Muscle of leg (tissue), 11 donors: ENCODE data around the gene HEY2. TPM values are rescaled to one million over a fixed set of nuclear protein-coding genes. Genes with fewer than 3 reads are reported as not detected.
"Not testable (repeated sequence)": the region's sequence is repeated elsewhere in the genome, so short reads cannot be mapped to it uniquely, and the experiment has no call there.

Experiments used
- DNase-seq: peaks from one replicate; pipeline ENCODE4 v3.0.0; 2013
- H3K27ac ChIP-seq: one replicate; pipeline ENCODE4 v1.5.1; 2013; ENCODE audit warnings: mild to moderate bottlenecking, low read length, control low read depth
- H3K27me3 ChIP-seq: one replicate; pipeline ENCODE4 v1.6.1; 2013; ENCODE audit warnings: low read length; ENCODE audit not compliant: control insufficient read depth, insufficient read depth
- H3K36me3 ChIP-seq: one replicate; pipeline ENCODE4 v1.6.1; 2013; ENCODE audit warnings: low read length; ENCODE audit not compliant: control insufficient read depth, insufficient read depth
- H3K4me1 ChIP-seq: one replicate; pipeline ENCODE4 v1.6.1; 2013; ENCODE audit warnings: low read length; ENCODE audit not compliant: control insufficient read depth, insufficient read depth
- H3K4me3 ChIP-seq: one replicate; pipeline ENCODE4 v1.5.1; 2013; ENCODE audit warnings: low read length, control low read depth
- H3K9me3 ChIP-seq: replicated peaks from 2 replicates; pipeline ENCODE4 v1.6.1; 2013; ENCODE audit warnings: low read depth, low read length; ENCODE audit not compliant: control insufficient read depth
- WGBS: methylation state at CpG from one replicate; pipeline ENCODE4 v1.1.5; 2013; ENCODE audit warnings: missing lambda C conversion rate; ENCODE audit not compliant: insufficient coverage; 5-methylcytosine and 5-hydroxymethylcytosine counted together
- polyA plus RNA-seq, 8 donors: library from polyadenylated mRNA; unstranded; fragments of 120-200 nt; gene quantifications; one replicate each; pipeline versions ENCODE4 v1.2.1 to v1.2.3, GENCODE V29; 2013; ENCODE audit warnings: inconsistent platforms in 1 of 8, low replicate concordance in 1 of 8; ENCODE audit not compliant: insufficient read length in 8 of 8, insufficient read depth in 1 of 8
- total RNA-seq: library from RNA; stranded (reverse); fragments of 120-200 nt; gene quantifications from one replicate; pipeline ENCODE4 v1.2.4, GENCODE V29; 2013

HEY2 gene
- total and polyA plus RNA-seq, 9 donors, result 6.1 to 18.3 (median 13.3) TPM

- Histone ChIP-seq H3K27me3 (no peaks in the 10 kb centered on the region), H3K4me1 (no peaks in the 10 kb centered on the region), H3K4me3 (no peak overlapping the region), H3K27ac (no peak overlapping the region), H3K9me3 (no peaks in the 10 kb centered on the region), H3K36me3 (no peaks in the 10 kb centered on the region)
- DNase-seq, result no peak
- WGBS, result 57% methylated on average over 2 of the region's 4 CpGs
These were observed 17.2 kb downstream of the HEY2 start for GRCh38 chr6:125766641-125767040.

DNA sequence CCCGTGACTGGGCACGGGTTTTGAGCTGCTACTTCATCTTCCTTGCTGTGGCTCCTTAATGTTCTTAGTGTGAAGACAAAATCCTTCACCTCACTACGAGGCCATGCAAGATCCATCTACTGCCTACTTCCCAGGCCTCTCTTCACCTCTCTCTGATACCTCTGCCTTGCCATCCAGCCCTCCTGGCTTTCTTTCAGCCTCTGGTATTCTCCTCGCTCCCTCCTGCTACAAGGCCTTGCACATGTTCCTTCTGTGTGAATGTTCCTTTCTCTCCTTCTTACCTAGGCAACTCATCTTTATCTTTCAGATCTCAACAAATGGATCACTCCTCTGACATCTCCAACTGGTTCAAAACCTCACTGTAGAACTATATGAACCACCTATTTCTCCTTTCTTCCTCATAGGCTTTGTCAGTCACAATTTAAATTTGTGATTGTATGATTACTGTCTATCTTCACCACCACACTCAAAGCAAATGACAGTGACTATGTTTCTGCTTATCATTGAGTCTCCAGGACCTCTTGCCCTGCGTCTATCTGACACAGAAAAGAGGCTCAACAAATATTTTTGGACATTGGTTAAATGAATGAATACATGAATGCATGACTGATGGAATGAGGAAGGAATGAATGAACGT is 19.8 kb downstream of the HEY2 start:
- DNase-seq, result no peak
- Histone ChIP-seq H3K36me3 (no peaks in the 10 kb centered on the region), H3K4me1 (no peaks in the 10 kb centered on the region), H3K9me3 (no peaks in the 10 kb centered on the region), H3K27me3 (no peaks in the 10 kb centered on the region), H3K27ac (no peak overlapping the region), H3K4me3 (no peak overlapping the region)
- WGBS, result 83% methylated on average over 2 of the region's 6 CpGs

GRCh38 chr6:125773387-125774341 is 24.2 kb downstream of the HEY2 start:
- WGBS, result no CpG with 5 or more reads among the region's 4 CpGs
- DNase-seq, result no peak

DNA sequence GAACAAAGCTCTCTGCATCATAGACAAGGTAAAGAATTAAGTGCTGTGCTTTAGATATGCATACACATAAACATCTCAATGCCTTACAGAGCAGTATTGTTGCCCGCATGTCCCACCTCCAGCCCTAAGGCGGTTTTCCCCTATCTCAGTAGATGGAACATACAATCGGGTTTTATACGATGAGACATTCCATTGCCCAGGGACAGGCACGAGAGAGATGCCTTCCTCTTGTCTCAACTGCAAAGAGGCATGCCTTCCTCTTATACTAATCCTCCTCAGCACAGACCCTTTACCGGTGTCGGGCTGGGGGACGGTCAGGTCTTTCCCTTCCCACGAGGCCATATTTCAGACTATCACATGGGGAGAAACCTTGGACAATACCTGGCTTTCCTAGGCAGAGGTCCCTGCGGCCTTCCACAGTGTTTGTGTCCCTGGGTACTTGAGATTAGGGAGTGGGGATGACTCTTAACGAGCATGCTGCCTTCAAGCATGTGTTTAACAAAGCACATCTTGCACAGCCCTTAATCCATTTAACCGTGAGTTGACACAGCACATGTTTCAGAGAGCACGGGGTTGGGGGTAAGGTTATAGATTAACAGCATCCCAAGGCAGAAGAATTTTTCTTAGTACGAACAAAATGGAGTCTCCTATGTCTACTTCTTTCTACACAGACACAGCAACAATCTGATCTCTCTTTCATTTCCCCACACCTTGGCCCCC is 26.8 kb downstream of the HEY2 start:
- not testable (repeated sequence) for H3K27me3 ChIP-seq, H3K4me1 ChIP-seq
- 57% methylated on average over 2 of the region's 14 CpGs for WGBS

More at GRCh38 chr6:125773387-125774341, 24.2 kb downstream of the HEY2 start:
- no peaks in the 10 kb centered on the region for H3K36me3 ChIP-seq
- no peaks in the 10 kb centered on the region for H3K4me1 ChIP-seq
- H3K27ac ChIP-seq, result no peak overlapping the region
- H3K9me3 ChIP-seq, result no peaks in the 10 kb centered on the region
- H3K4me3 ChIP-seq, result no peak overlapping the region
- no peaks in the 10 kb centered on the region for H3K27me3 ChIP-seq

GRCh38 chr6:125779924-125780539 is 30.6 kb downstream of the HEY2 start:
- H3K9me3 ChIP-seq, result no peaks in the 10 kb centered on the region
- H3K36me3 ChIP-seq, result no peaks in the 10 kb centered on the region
- peak overlapping the region; percentile 51 for H3K4me3 ChIP-seq
- peak; percentile 98 for DNase-seq
- no peaks in the 10 kb centered on the region for H3K27me3 ChIP-seq
- no peaks in the 10 kb centered on the region for H3K4me1 ChIP-seq
- WGBS, result 5% methylated on average over 3 of the region's 17 CpGs
- peak overlapping the region; percentile 97 for H3K27ac ChIP-seq

More for the DNA sequence above, 26.8 kb downstream of the HEY2 start:
- not testable (repeated sequence) for DNase-seq, H3K4me3 ChIP-seq, H3K9me3 ChIP-seq, H3K27ac ChIP-seq, H3K36me3 ChIP-seq

DNA sequence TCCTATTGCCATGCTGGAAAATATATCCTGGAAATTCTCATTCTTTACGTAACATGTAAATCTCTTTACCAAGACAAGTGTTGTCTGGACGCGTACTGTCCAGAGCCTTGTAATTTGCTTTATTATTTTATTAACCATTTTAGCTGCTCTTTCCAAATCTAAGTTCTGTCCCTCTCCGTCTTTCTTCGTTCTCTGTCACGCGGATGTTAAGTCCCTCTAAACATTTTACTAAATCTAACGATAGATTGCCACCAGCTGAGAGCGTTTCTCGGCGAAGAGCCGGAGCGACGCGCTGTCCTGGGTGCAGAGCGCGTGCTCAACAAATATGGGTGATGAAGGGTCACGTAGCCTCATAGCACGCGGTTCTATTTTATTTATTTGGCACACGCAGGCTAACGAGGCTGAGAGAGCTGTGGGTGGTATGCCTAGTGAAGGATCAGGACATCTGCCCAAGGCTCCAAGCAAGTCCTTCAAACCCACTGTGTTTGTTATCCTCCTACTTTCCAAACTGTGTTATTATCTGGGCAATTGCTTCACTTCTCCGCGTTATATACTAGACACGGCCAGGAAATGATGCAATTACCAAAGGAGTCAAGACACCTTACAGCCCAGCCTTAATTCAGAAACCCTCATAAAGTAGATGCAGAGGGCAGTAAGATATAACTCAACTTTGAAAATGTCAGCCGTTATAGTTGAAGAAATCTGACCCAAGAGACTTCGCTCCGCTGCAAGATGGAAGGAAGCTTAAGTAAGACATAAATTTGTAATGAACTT is 31.3 kb downstream of the HEY2 start:
- Histone ChIP-seq H3K4me1 (no peaks in the 10 kb centered on the region), H3K27ac (peak overlapping the region; percentile 97), H3K4me3 (peak overlapping the region; percentile 51), H3K27me3 (no peaks in the 10 kb centered on the region), H3K36me3 (no peaks in the 10 kb centered on the region), H3K9me3 (no peaks in the 10 kb centered on the region)
- peak; percentile 85 for DNase-seq
- WGBS, result 0% methylated on average over 10 of the region's 28 CpGs

DNA sequence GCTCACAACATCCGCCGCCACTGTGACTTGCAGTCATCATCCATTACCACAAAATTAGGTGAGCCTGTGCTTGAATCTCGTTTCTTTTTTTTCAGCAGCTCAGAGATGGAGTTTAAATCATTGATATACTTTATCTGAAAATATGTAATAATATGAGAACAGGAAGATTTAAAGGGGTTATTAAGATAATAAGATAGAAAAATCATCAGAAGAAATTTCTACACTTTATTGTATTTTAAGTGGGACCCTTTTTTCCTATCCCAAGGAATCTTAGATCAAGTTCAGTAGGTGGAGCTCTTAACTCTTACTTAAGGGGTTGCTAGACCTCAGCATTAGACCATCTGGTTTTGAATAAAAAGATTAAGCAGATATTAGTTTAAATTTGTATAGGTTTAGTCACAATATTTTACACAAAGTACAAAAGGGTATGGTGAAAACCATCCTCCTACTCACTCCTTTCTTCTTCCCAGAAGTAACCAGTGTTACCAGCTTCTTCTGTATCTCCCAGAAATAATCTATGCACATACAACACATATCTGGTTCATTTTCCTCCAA is 32.0 kb downstream of the HEY2 start:
- WGBS, result no CpG with 5 or more reads among the region's 3 CpGs
- peak; percentile 50 for DNase-seq
- no peaks in the 10 kb centered on the region for H3K27me3 ChIP-seq
- no peaks in the 10 kb centered on the region for H3K36me3 ChIP-seq
- H3K4me3 ChIP-seq, result peak overlapping the region; percentile 51
- no peaks in the 10 kb centered on the region for H3K4me1 ChIP-seq
- H3K27ac ChIP-seq, result peak overlapping the region; percentile 97
- no peaks in the 10 kb centered on the region for H3K9me3 ChIP-seq

GRCh38 chr6:125784365-125784764 is 34.9 kb downstream of the HEY2 start:
- WGBS, result no CpG with 5 or more reads among the region's 2 CpGs
- Histone ChIP-seq H3K9me3 (no peaks in the 10 kb centered on the region), H3K27me3 (no peaks in the 10 kb centered on the region), H3K4me3 (no peak overlapping the region), H3K4me1 (no peaks in the 10 kb centered on the region), H3K36me3 (no peaks in the 10 kb centered on the region), H3K27ac (no peak overlapping the region)
- no peak for DNase-seq

GRCh38 chr6:125787791-125788190 is 38.4 kb downstream of the HEY2 start:
- WGBS, result no CpG with 5 or more reads among the region's 2 CpGs

More at GRCh38 chr6:125787791-125788190, 38.4 kb downstream of the HEY2 start:
- H3K4me1 ChIP-seq, result peaks cover 10% of the 10 kb centered on the region
- H3K36me3 ChIP-seq, result no peaks in the 10 kb centered on the region
- H3K4me3 ChIP-seq, result no peak overlapping the region
- no peak overlapping the region for H3K27ac ChIP-seq
- H3K9me3 ChIP-seq, result no peaks in the 10 kb centered on the region
- DNase-seq, result peak; percentile 38
- H3K27me3 ChIP-seq, result no peaks in the 10 kb centered on the region
